Cerebellar cortex (tissue), 1 donor: Measurements from ENCODE around the gene ACBD4.

Experiments
- DNase-seq: peaks from one replicate; pipeline ENCODE4 v3.0.0-alpha.2; 2015; ENCODE audit warnings: low spot score

ACBD4 gene

DNA sequence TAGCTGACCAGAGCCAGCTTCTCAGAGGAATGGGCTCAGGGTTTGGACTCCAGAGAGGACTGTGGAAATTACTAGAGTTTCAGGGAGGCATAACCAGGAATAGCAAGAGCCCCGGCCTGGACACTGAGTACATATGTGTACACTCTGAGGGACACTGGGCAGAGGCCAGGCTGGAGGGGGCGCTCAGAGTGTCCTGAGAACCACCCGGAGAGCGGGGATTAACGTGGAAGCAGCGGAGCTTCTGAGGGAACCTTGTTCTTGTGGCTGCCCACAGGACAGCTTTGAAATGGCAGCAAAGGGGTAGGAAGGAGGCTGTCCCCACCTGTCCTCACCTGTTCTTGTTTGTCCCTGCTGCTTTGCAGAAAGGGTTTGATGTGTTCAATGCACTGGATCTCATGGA lies 31.0 kb upstream of the ACBD4 start:
- no peak for DNase-seq

GRCh38 chr17:45104907-45105624 lies 30.4 kb upstream of the ACBD4 start:
- DNase-seq: no peak

GRCh38 chr17:45106096-45106495 lies 29.4 kb upstream of the ACBD4 start:
- no peak for DNase-seq

- no peak for DNase-seq
These were observed 28.9 kb upstream of the ACBD4 start for GRCh38 chr17:45106582-45106981.

DNA sequence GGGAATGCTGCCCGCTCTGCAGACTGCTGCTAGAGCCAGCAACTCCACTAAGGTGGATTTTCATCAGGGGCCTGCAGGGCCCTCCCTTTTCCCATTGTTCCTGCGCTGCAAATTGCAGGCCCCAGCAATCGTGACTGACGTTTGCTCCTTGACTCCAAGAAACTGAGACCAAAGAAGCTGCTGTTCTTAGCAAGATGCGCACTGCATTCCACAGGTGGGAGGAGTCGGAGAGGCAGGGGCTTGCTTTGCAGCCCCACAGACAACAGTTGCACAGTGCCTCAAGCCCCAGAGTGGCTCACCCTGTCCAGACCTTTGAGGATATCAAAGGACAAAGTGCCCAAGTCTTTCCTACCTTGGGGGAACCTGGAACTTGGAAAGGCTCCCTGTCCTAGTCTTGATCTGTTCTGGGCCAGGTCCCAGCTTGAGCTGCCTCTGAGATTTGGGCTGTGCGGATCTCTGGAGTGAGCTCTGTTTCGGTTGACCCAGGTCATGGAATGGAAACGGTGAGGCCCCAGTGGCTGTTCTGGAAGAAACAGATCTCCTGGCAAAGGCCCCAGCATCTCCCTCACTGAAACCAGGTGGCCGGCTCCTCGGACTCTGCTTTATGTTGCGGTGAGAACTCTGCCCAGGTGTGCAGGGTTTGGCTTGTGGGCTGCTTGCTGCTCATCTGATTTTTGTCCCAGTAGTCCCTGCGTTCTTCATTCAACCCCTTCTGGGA lies 28.0 kb upstream of the ACBD4 start:
- DNase-seq: no peak

- DNase-seq: no peak
These were observed 27.4 kb upstream of the ACBD4 start for GRCh38 chr17:45108051-45108450.

GRCh38 chr17:45108595-45109521 lies 26.6 kb upstream of the ACBD4 start:
- no peak for DNase-seq

GRCh38 chr17:45110676-45111611 lies 24.5 kb upstream of the ACBD4 start:
- peak; percentile 77 for DNase-seq

GRCh38 chr17:45111850-45112249 lies 23.6 kb upstream of the ACBD4 start:
- no peak for DNase-seq

DNA sequence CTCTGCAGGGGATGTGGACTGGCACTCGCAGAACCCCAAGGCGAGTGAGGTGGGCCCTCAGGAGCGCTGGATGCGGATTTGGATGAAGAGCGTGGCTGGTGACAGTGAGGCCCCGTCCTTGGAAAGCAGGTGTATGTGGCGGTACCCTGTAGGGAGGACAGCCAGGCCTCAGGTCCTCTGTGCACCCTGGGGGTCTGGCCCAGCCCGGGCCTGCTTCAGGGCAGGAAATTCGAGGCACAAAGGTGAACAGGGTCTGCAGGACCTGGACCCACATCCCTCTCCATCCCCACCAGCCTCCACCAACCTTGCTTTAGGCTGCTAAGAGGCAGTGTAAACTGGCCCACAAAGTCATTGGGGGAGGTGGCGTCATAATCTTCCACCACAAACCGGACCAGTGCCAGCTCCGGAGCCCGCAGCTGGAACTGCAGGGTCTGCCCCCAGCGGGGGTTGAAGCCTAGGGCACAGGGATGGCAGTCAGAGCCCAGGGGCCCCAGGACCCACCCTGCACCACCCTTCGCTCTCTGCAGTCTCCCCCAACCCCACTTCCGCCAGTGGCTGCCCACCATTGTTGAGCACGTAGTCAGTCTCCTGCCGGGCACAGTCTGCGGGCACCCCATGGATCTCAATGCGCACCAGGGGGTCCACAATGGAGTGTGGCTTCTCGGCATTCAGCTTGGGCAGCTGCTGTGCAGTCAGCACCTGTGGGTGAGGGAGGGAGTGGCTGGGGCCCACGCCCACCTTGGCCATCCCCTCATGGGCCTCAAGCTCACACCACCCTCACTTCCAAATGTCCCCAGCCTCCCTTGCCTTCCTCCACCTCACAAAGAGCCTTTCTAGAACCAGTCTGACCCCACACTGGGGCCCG lies 22.7 kb upstream of the ACBD4 start:
- DNase-seq: no peak

- DNase-seq: no peak
These were observed 22.1 kb upstream of the ACBD4 start for GRCh38 chr17:45113424-45113754.

GRCh38 chr17:45114117-45114932 lies 21.2 kb upstream of the ACBD4 start:
- DNase-seq: no peak

DNA sequence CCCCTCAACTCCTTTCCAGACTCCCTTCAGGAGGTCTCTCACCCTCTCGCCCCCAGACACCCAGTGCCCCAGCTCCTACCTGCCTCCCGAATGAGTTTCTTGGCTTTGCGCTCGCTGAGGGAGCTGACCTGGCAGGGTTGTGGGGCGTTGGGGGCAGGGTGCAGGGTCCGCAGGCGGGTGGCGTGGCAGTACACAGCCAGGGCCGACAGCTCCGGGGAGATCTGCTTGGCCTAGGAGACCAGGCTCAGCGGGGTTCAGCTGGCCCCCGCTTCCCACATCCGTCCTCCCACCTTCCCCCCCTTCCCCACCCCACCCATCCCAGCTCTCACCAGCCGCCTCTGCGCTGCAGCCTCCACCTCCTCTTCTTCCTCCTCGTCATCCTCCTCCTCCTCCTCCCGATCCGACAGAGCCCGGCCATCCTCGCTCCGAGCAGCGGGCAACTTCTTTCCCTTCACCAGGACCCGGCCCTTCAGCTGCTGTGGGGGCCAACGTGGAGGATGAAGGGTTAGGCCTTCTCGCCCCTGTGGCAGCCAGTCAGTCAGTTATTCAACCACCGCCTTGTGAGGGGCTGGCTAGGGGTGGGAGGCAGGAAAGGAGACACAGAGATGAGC lies 20.4 kb upstream of the ACBD4 start:
- no peak for DNase-seq

- no peak for DNase-seq
These were observed 19.6 kb upstream of the ACBD4 start for GRCh38 chr17:45115871-45116270.

DNA sequence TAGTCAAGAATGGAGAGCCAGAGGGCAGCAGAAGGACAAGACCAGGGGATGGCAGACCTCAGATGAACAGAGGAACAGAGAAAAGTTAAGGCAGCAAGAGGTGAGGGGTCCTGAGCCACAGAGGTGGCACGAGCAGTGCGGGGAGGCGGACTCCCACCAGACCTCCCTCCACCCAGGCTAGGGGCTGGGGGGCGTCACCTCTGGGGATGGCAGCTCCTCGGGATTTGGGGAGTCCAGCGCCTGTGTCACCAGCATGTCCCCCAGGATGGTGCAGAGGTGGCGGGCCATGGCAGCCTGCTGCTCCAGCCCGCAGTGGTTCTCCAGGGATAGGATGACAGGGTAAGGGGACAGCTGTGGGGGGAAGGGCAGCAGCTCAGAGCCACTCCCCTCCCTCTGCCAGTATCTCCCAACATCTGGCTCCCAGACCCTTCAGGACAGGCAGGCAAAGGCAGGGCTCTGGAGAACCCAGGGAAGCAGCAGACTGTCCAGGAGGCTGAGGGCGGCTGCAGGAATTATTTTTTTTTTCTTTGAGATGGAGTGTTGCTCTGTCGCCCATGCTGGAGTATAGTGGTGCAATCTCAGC lies 19.0 kb upstream of the ACBD4 start:
- no peak for DNase-seq

DNA sequence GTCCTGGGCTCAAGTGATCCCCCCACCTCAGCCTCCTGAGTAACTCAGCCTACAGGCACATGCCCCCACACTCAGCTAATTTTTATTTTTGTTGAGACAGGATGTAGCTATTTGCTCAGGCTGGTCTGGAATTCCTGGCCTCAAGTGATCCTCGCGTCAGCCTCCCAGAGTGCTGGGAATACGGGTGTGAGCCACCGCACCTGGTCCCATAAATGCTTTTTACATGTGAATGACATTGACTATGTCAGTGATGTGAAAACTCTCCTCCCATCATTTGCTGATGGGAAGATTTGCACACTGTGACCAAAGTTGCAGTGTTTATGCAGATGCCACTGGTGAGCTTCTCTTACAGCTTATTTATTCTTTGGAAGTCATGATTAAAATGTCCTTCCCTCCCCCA lies 18.2 kb upstream of the ACBD4 start:
- no peak for DNase-seq

- no peak for DNase-seq
These were observed 17.4 kb upstream of the ACBD4 start for GRCh38 chr17:45117848-45118646.

GRCh38 chr17:45118691-45119090 lies 16.8 kb upstream of the ACBD4 start:
- DNase-seq: no peak
